ENCODE results near the gene EHMT2. TPM values are rescaled to one million over a fixed set of nuclear protein-coding genes. Genes with fewer than 3 reads are reported as not detected.
A peak's percentile ranks its signal among the peaks of the same experiment; 100 is the strongest.

The EHMT2 gene
- total RNA-seq, 1 experiment from 2014 or later, result 68.3 TPM

DNA sequence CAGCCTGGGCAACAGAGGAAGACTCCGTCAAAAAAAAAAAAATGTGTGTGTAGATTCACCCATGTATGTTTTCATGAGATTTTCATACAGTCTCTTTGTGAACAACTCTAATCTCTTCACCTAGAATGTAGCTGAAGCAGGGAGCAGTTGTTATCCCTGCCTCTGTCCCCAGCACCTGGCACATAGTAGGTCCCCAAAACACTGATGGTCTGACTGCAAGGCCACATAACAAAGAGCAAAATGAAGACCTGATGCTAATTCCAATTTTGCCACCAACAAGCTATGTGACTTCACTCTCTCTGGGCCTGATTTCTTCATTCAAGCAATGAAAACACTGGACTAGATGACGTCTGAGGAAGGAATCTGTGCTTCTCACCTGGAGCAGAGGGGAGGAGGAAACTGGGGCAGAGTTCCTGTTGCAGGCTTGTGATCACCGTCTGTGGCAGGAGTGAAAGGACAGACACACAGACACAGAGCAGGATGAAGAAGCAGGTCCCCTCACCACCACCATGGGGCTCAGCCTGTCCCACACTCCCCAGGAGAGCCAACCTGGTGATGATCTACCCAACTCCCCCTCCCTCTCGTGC, 23.3 kb downstream of the EHMT2 start:
- intact Hi-C loops (cut with micrococcal nuclease; ENCODE audit: unreplicated experiment), result loop anchor here (10.0 kb wide), 1 partner anchor 189 kb away; the partner anchor contains the start of gene LY6G5C
- no TSS peak for BruUV-seq (replicated peaks)
- H3K4me3 ChIP-seq, result no peak overlapping the region
- H2AFZ ChIP-seq, result peak overlapping the region; percentile 11; the same call in 1 of the 2 replicates
- ChIA-PET POLR2A (ENCODE audit: unreplicated experiment) (no interaction called here), CTCF (no interaction called here)
- H3K4me1 ChIP-seq (replicated peaks; ENCODE audit: insufficient read depth), result peaks cover 35% of the 10 kb centered on the region
- peak; percentile 20 to 74 for DNase-seq
- H3F3A ChIP-seq (ENCODE audit: insufficient read depth, low read depth), result peaks cover 19% of the 10 kb centered on the region
- no peaks in the 10 kb centered on the region for H3K79me2 ChIP-seq (ENCODE audit: low read depth)
- H3K9me2 ChIP-seq (ENCODE audit: insufficient read depth), result no peaks in the 10 kb centered on the region
- no peaks in the 10 kb centered on the region for H4K20me1 ChIP-seq (ENCODE audit: insufficient read depth)
- no peaks in the 10 kb centered on the region for H3K36me3 ChIP-seq (ENCODE audit: low read depth)
- TF ChIP-seq, protein P1, sequence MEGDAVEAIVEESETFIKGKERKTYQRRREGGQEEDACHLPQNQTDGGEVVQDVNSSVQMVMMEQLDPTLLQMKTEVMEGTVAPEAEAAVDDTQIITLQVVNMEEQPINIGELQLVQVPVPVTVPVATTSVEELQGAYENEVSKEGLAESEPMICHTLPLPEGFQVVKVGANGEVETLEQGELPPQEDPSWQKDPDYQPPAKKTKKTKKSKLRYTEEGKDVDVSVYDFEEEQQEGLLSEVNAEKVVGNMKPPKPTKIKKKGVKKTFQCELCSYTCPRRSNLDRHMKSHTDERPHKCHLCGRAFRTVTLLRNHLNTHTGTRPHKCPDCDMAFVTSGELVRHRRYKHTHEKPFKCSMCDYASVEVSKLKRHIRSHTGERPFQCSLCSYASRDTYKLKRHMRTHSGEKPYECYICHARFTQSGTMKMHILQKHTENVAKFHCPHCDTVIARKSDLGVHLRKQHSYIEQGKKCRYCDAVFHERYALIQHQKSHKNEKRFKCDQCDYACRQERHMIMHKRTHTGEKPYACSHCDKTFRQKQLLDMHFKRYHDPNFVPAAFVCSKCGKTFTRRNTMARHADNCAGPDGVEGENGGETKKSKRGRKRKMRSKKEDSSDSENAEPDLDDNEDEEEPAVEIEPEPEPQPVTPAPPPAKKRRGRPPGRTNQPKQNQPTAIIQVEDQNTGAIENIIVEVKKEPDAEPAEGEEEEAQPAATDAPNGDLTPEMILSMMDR (conservative IDR thresholded peaks at IDR 0.05), result no peak
- no peak for TF ChIP-seq EZH2 (IDR thresholded peaks at IDR 0.05; ENCODE audit: low read depth)
- H3K9me3 ChIP-seq (ENCODE audit: insufficient read depth, low read depth), result no peaks in the 10 kb centered on the region
- H3K27ac ChIP-seq, result peak overlapping the region; percentile 40; the same call in 1 of the 2 replicates
- no peaks in the 10 kb centered on the region for H3K27me3 ChIP-seq (ENCODE audit: insufficient read depth, low read depth)
- peak overlapping the region; percentile 55 for H3K4me2 ChIP-seq

DNA sequence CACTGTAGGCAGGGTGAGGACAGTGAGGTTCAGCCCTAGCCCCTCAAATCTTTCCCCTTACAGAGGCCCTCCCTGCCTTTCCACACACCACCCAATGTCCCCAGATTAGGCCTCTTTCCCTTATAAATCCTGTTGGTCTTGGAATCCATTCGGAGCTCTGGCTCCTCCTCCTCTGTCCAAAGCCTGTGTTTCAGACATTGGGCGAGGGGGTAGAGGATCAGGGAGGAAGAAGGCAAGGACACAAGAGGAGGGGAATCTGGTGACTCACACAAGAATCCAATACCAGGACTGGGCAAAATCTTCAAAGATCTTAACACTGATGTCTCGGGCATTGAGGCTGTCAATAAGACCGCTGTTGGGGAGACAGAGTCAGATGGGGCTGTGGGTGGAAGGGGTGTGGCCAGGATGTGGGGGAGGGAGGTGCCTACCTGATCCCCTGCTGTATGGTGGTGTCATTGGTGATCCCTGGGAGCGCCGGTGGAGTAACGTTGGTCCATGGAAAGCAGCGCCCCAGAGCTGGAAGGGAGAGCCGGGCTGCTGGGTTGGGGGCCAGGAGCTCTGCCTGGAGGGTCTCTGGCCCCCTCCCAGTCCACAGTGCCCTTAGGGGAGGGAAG, 26.3 kb downstream of the EHMT2 start:
- Histone ChIP-seq H3K36me3 (ENCODE audit: low read depth) (no peaks in the 10 kb centered on the region), H2AFZ (no peak overlapping the region), H3K4me3 (no peak overlapping the region), H4K20me1 (ENCODE audit: insufficient read depth) (no peaks in the 10 kb centered on the region), H3K4me2 (no peak overlapping the region), H3K9me3 (ENCODE audit: insufficient read depth, low read depth) (no peaks in the 10 kb centered on the region), H3K27me3 (ENCODE audit: insufficient read depth, low read depth) (no peaks in the 10 kb centered on the region), H3K27ac (no peak overlapping the region), H3K79me2 (ENCODE audit: low read depth) (no peaks in the 10 kb centered on the region), H3K9me2 (ENCODE audit: insufficient read depth) (no peaks in the 10 kb centered on the region), H3F3A (ENCODE audit: insufficient read depth, low read depth) (peaks cover 18% of the 10 kb centered on the region), H3K4me1 (replicated peaks; ENCODE audit: insufficient read depth) (peaks cover 22% of the 10 kb centered on the region)
- CTCF ChIA-PET, result no interaction called here
- no TSS peak for BruUV-seq (replicated peaks)
- intact Hi-C loops (cut with micrococcal nuclease; ENCODE audit: unreplicated experiment), result loop anchor here (10.0 kb wide), 1 partner anchor 186 kb away; the partner anchor contains the start of gene LY6G5C
- DNase-seq, result no peak
- TF ChIP-seq EZH2 (IDR thresholded peaks at IDR 0.05; ENCODE audit: low read depth), result no peak
- TF ChIP-seq, protein P1 (conservative IDR thresholded peaks at IDR 0.05), result no peak
- POLR2A ChIA-PET (ENCODE audit: unreplicated experiment), result no interaction called here

DNA sequence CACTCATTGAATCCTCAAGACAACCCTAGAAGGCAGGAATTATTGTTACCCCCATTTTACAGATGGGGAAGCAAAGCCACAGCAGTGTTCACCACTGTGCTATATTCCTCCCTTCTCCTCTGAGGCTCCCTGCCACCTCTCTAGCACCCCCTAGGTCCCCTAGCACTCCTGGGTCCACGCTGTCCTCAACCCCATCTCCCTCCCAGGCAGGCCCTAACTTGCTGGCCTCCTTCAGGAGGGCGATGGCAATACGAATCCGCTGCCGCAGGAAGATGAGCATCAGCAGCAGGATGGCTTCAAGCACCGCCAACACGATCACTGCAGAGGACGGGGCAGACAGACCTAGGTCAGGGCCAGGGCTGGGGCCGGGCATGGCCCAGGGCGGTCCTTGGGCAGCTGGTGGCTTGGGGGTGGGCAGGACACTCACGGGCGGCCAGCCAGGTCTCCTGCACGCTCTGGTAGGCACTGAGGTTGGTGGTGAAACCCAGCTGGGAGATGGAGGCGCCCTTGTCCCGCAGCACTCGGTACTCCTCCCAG, 27.0 kb downstream of the EHMT2 start:
- Histone ChIP-seq H3K4me1 (replicated peaks; ENCODE audit: insufficient read depth) (peaks cover 24% of the 10 kb centered on the region), H3K4me2 (no peak overlapping the region), H2AFZ (no peak overlapping the region), H3F3A (ENCODE audit: insufficient read depth, low read depth) (peaks cover 16% of the 10 kb centered on the region), H3K9me2 (ENCODE audit: insufficient read depth) (no peaks in the 10 kb centered on the region), H3K9me3 (ENCODE audit: insufficient read depth, low read depth) (no peaks in the 10 kb centered on the region), H4K20me1 (ENCODE audit: insufficient read depth) (no peaks in the 10 kb centered on the region), H3K27me3 (ENCODE audit: insufficient read depth, low read depth) (no peaks in the 10 kb centered on the region), H3K36me3 (ENCODE audit: low read depth) (no peaks in the 10 kb centered on the region), H3K79me2 (ENCODE audit: low read depth) (no peaks in the 10 kb centered on the region), H3K4me3 (no peak overlapping the region), H3K27ac (no peak overlapping the region)
- no peak for TF ChIP-seq EZH2 (IDR thresholded peaks at IDR 0.05; ENCODE audit: low read depth)
- TF ChIP-seq, protein P1 (conservative IDR thresholded peaks at IDR 0.05), result no peak
- intact Hi-C loops (cut with micrococcal nuclease; ENCODE audit: unreplicated experiment), result loop anchor here (10.0 kb wide), 1 partner anchor 186 kb away; the partner anchor contains the start of gene LY6G5C
- POLR2A ChIA-PET (ENCODE audit: unreplicated experiment), result no interaction called here
- CTCF ChIA-PET, result no interaction called here
- BruUV-seq (replicated peaks), result no TSS peak
- DNase-seq, result no peak
